DND-41 (cell line): ENCODE data around the gene TMEM132D.

Experiments used
- CTCF ChIP-seq: IDR thresholded peaks from 2 replicates; pipeline ENCODE4 v1.5.1; 2012; ENCODE audit warnings: borderline replicate concordance, low read length, moderate library complexity, mild to moderate bottlenecking; ENCODE audit not compliant: poor library complexity, severe bottlenecking; ENCODE audit errors: extremely low read depth
- EZH2 ChIP-seq: IDR thresholded peaks from 3 replicates; pipeline ENCODE4 v1.6.1; 2012; ENCODE audit warnings: borderline replicate concordance, low read depth, mild to moderate bottlenecking, moderate library complexity, low read length, inconsistent platforms; ENCODE audit not compliant: severe bottlenecking

- TF ChIP-seq CTCF = no peak
- no peak for TF ChIP-seq EZH2
Observed at GRCh38 chr12:129394177-129394825, 509.5 kb downstream of the TMEM132D start.
